ENCODE measurements around the gene OR10Z1. TPM values are rescaled to one million over a fixed set of nuclear protein-coding genes. Genes with fewer than 3 reads are reported as not detected.

Gene OR10Z1
- total RNA-seq, 1 donor from 2014 or later = not detected

DNA sequence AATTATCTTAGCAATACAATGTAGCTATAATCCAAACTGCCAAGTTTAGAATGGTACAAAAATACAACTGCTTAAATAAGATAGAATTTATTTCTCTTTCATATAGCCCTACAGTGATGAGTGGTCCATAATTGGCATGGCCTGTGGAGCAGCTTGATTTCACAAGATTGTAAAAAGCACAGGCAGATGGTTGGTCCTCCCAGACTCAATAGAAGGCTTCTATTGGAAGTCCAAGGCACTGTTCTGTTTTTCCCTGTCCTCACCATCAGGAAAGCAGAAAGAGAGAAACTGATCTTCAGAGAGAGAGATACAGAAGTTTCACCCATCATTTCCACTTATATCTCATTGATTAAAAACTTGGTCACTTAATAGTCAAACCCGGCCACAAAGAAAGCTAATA, 32.8 kb upstream of the OR10Z1 start:
- peaks cover 46% of the 10 kb centered on the region for H3K27me3 Mint-ChIP-seq (ENCODE audit: low read depth)

DNA sequence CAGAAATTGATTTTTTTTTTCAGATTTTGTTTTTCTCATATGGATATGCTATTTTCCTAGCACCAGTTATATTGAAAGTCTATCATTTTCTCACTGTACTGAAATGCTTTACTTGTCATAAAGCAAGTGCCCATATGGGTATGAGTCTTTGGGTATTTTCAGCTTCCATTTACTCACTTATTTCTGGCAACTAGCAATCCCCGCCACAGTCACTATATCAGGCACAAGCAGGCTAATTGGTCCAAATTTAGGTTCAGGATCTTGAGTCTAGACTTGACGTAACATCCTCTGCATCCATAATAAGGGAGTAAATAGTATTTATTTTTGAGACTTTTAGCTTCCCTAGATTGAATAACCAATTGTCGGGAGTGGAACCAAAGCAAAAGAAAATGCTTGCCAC, 27.5 kb upstream of the OR10Z1 start:
- Mint-ChIP-seq H3K27me3 (ENCODE audit: low read depth) (peaks cover 22% of the 10 kb centered on the region), H3K27ac (ENCODE audit: unreplicated experiment) (no peak overlapping the region), H3K4me1 (no peaks in the 10 kb centered on the region), H3K9me3 (no peaks in the 10 kb centered on the region), H3K4me3 (no peak overlapping the region), H3K36me3 (ENCODE audit: low read depth) (no peaks in the 10 kb centered on the region)
- TF ChIP-seq, protein P1, sequence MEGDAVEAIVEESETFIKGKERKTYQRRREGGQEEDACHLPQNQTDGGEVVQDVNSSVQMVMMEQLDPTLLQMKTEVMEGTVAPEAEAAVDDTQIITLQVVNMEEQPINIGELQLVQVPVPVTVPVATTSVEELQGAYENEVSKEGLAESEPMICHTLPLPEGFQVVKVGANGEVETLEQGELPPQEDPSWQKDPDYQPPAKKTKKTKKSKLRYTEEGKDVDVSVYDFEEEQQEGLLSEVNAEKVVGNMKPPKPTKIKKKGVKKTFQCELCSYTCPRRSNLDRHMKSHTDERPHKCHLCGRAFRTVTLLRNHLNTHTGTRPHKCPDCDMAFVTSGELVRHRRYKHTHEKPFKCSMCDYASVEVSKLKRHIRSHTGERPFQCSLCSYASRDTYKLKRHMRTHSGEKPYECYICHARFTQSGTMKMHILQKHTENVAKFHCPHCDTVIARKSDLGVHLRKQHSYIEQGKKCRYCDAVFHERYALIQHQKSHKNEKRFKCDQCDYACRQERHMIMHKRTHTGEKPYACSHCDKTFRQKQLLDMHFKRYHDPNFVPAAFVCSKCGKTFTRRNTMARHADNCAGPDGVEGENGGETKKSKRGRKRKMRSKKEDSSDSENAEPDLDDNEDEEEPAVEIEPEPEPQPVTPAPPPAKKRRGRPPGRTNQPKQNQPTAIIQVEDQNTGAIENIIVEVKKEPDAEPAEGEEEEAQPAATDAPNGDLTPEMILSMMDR (conservative IDR thresholded peaks at IDR 0.05) = no peak
- no peak for DNase-seq (ENCODE audit: low read depth, low spot score)

More for the DNA sequence above, 32.8 kb upstream of the OR10Z1 start:
- no peak for DNase-seq (ENCODE audit: low read depth, low spot score)
- Mint-ChIP-seq H3K4me1 (no peaks in the 10 kb centered on the region), H3K27ac (ENCODE audit: unreplicated experiment) (no peak overlapping the region), H3K4me3 (no peak overlapping the region), H3K36me3 (ENCODE audit: low read depth) (no peaks in the 10 kb centered on the region), H3K9me3 (peaks cover 3% of the 10 kb centered on the region)
- TF ChIP-seq, protein P1 (conservative IDR thresholded peaks at IDR 0.05) = no peak

DNA sequence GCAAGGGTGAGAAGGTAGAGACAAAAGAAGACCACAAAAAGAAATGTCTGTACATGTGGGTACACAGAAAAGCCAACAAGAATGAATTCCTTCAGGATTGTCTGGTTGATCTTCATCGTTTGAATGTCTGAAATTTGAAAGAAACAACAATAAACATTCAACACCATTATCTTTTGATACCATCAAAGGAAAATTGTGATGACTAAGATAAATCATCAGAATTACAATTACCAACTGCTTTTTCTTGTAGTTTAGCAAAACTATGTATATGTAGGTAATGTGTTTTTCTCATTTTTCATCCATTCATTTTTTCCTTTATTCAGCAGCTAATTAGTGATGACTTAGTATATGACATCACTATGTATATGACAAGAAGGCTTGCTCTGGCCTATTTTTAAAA, 25.3 kb upstream of the OR10Z1 start, which contains the start of gene OR10X1:
TSS of gene OR10X1 (minus strand) at position 167 of the 400 bp plus-strand sequence. CDS start at position 167, 0 bp downstream.
- H3K27ac Mint-ChIP-seq (ENCODE audit: unreplicated experiment) = no peak within 1 kb of the TSS
- no peak within 1 kb of the TSS for H3K4me3 Mint-ChIP-seq
- TF ChIP-seq, protein P1 (conservative IDR thresholded peaks at IDR 0.05) = no peak
- no peaks in the 10 kb centered on the region for H3K36me3 Mint-ChIP-seq (ENCODE audit: low read depth)
- H3K27me3 Mint-ChIP-seq (ENCODE audit: low read depth) = peaks cover 9% of the 10 kb centered on the region
- H3K9me3 Mint-ChIP-seq = no peaks in the 10 kb centered on the region
- DNase-seq (ENCODE audit: low read depth, low spot score) = no peak
- H3K4me1 Mint-ChIP-seq = no peaks in the 10 kb centered on the region

DNA sequence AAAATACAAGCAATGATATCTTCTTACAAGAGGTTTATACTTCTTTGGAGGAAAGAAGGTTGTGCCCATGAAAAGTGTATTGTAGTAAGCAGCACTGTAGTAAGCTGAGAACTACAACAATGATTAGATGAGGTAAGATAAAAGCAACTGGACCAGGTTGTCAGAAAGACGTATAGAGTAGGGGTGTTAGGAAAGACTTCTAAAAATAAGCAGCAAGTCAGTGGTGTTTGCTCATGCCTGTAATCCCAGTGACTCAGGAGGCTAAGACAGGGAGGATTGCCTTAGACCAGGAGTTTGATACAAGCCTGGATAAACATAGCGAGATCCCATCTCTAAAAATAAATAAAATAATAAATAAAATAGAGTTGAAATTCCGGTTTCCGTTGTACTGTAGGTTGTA, 21.1 kb upstream of the OR10Z1 start:
- TF ChIP-seq, protein P1 (conservative IDR thresholded peaks at IDR 0.05) = no peak
- Mint-ChIP-seq H3K9me3 (peaks cover 4% of the 10 kb centered on the region), H3K27me3 (ENCODE audit: low read depth) (peaks cover 6% of the 10 kb centered on the region), H3K4me1 (no peaks in the 10 kb centered on the region), H3K4me3 (no peak overlapping the region), H3K36me3 (ENCODE audit: low read depth) (no peaks in the 10 kb centered on the region), H3K27ac (ENCODE audit: unreplicated experiment) (no peak overlapping the region)
- DNase-seq (ENCODE audit: low read depth, low spot score) = no peak

DNA sequence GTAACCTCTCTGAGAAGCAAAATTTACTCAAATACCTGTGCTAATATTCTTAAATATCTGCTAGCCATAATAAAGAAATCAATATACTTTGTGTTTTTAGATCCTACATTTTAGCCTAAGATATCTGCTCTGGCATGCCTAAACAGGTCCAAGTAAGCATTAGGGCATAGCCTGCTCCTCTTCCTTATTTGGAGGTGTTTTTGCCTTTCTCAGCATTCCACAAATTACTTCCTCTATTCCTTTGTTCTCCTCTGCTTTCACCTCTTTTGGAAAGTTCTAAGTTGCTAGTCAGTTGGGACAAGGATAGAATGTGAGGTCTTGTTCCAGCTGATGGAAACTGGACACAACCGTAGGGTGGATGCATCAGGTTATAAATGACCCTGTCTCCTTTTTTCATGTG, 18.1 kb upstream of the OR10Z1 start:
- Mint-ChIP-seq H3K4me1 (no peaks in the 10 kb centered on the region), H3K4me3 (no peak overlapping the region), H3K27ac (ENCODE audit: unreplicated experiment) (no peak overlapping the region), H3K27me3 (ENCODE audit: low read depth) (peaks cover 10% of the 10 kb centered on the region), H3K9me3 (peaks cover 4% of the 10 kb centered on the region), H3K36me3 (ENCODE audit: low read depth) (no peaks in the 10 kb centered on the region)
- TF ChIP-seq, protein P1 (conservative IDR thresholded peaks at IDR 0.05) = no peak
- no peak for DNase-seq (ENCODE audit: low read depth, low spot score)

DNA sequence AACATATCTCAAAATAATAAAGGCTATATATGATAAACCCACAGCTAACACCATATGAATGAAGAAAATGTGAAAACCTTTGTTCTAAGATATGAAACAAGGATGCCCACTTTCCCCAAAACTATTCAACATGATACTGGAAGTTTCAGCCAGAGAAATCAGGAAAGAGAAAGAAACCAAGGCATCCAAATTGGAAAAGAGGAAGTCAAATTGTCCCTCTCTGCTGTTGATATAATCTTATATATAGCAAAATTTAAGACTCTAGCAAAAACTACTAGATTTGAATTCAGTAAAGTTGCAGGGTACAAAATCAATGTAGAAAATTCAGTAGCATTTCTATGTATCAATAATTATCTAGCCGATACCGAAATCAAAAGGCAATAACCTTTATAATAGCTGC, 4.3 kb upstream of the OR10Z1 start:
- no peak overlapping the region for H3K4me3 Mint-ChIP-seq
- H3K4me1 Mint-ChIP-seq = no peaks in the 10 kb centered on the region
- H3K27me3 Mint-ChIP-seq (ENCODE audit: low read depth) = peaks cover 18% of the 10 kb centered on the region
- H3K9me3 Mint-ChIP-seq = peaks cover 14% of the 10 kb centered on the region
- TF ChIP-seq, protein P1 (conservative IDR thresholded peaks at IDR 0.05) = no peak
- no peak overlapping the region for H3K27ac Mint-ChIP-seq (ENCODE audit: unreplicated experiment)
- DNase-seq (ENCODE audit: low read depth, low spot score) = no peak
- H3K36me3 Mint-ChIP-seq (ENCODE audit: low read depth) = no peaks in the 10 kb centered on the region
